Peyer's patch (tissue), 4 donors: ENCODE data around the gene TUBGCP3. TPM values are rescaled to one million over a fixed set of nuclear protein-coding genes. Genes with fewer than 3 reads are reported as not detected.

ENCODE experiments used
- DNase-seq, 3 donors: peaks; one replicate each; pipeline ENCODE4 v3.0.0-alpha.2; 2017 to 2019
- H3K27ac ChIP-seq, 4 donors: fragments of 200-600 bp; sonication (generic); one replicate each; pipeline ENCODE4 v1.5.1; 2016 to 2019
- H3K27me3 ChIP-seq, 2 donors: fragments of 200-600 bp; sonication (generic); one replicate each; pipeline ENCODE4 v1.5.1; 2019
- H3K36me3 ChIP-seq, 3 donors: fragments of 200-600 bp; sonication (generic); one replicate each; pipeline ENCODE4 v1.5.1; 2016 to 2019
- H3K4me1 ChIP-seq, 4 donors: fragments of 200-600 bp; sonication (generic); one replicate each; pipeline ENCODE4 v1.5.1; 2016 to 2019
- H3K4me3 ChIP-seq, 4 donors: fragments of 200-600 bp; sonication (generic); 1 replicate in 3 of 4; 2 replicates in 1 of 4; pipeline ENCODE4 v1.5.1; 2016 to 2019; ENCODE audit warnings: mild to moderate bottlenecking in 1 of 4
- H3K9me3 ChIP-seq, 4 donors: fragments of 200-600 bp; sonication (generic); one replicate each; pipeline ENCODE4 v1.5.1; 2016 to 2019; ENCODE audit warnings: mild to moderate bottlenecking in 1 of 4
- CTCF ChIP-seq, 6 experiments: fragments of 450-650 bp in 4 of 6; fragments of 200-600 bp in 2 of 6; sonication (generic) in 1 of 6; IDR thresholded peaks; one replicate each; pipeline ENCODE4 v1.5.1; 2017 to 2019; ENCODE audit warnings: antibody characterized with exemption in 6 of 6, mild to moderate bottlenecking in 3 of 6, moderate library complexity in 1 of 6
- POLR2A ChIP-seq, 2 donors: fragments of 450-650 bp; IDR thresholded peaks; one replicate each; pipeline ENCODE4 v1.5.1; 2017; ENCODE audit warnings: antibody characterized with exemption in 2 of 2, mild to moderate bottlenecking in 2 of 2, moderate library complexity in 2 of 2
- total RNA-seq, 4 donors: library from RNA; depleted of rRNA; stranded (reverse); fragments of >200 nt; gene quantifications; one replicate each; pipeline ENCODE4 v1.1.0, GENCODE V29; 2016

Gene TUBGCP3
- total RNA-seq, 4 donors from 2014 or later = 32.2 to 75.9 (median 43.6) TPM

DNA sequence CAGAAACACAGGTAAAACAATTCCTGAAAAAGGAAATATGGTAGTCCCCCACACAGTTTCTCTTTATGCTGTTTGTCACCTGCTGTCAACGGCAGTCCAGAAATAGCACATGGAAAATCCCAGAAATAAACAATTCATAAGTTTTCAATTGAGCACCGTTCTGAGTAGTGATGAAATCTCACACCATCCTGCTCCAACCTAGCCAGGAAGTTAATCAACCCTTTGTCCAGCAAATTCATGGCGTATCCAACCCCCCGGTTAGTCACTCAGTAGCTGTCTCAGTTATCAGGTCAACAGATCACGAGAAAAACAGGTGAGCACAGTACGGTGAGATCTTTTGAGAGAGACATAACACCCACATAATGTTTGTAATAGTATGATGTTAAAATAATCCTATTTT lies 74.2 kb downstream of the TUBGCP3 start:
- no peak for DNase-seq
- Histone ChIP-seq H3K27ac (no peak overlapping the region), H3K9me3 (no peaks in the 10 kb centered on the region), H3K4me3 (no peak overlapping the region), H3K27me3 (no peaks in the 10 kb centered on the region), H3K36me3 (peaks cover 0 to 44% (median 0%) of the 10 kb centered on the region in 3 donors), H3K4me1 (no peaks in the 10 kb centered on the region)
- TF ChIP-seq CTCF (IDR thresholded peaks at IDR 0.05) (no peak), POLR2A (IDR thresholded peaks at IDR 0.05) (no peak)

DNA sequence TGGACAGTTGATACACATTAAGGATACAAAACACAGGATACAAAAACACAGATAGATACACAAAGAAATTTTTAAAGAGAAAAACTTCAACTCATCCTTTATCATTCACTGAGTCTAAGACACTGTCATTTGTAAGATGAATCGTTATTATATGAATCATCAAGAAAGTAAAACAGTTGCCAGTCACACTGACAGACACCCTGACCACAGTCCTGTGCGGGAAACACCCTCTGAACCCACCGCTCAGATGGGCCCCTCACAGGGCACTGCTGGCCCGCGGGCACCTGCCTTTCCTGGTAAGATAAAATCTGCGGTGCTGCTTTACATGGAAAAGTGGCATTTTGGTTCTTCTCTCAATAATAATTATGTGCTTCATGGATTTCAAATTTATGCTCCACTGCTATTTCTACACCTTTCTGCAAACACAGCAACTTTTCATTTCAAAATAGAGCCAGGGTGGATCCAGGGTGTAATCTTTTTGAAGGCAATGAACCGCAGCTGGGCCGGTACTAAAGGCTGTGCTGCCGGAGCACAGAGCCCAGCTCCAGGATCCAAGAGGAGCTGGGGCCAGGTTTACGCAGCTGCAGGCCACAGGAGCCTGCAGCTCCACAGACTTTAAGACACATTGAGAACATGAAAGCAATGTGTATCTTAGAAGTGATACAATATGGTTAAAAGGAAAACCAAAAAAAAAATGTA lies 76.8 kb downstream of the TUBGCP3 start:
- Histone ChIP-seq H3K9me3 (no peaks in the 10 kb centered on the region), H3K4me1 (no peaks in the 10 kb centered on the region), H3K36me3 (peaks cover 0 to 33% (median 0%) of the 10 kb centered on the region in 3 donors), H3K4me3 (no peak overlapping the region), H3K27ac (no peak overlapping the region), H3K27me3 (no peaks in the 10 kb centered on the region)
- TF ChIP-seq POLR2A (IDR thresholded peaks at IDR 0.05) = no peak
- TF ChIP-seq CTCF (IDR thresholded peaks at IDR 0.05) = no peak
- no peak for DNase-seq

DNA sequence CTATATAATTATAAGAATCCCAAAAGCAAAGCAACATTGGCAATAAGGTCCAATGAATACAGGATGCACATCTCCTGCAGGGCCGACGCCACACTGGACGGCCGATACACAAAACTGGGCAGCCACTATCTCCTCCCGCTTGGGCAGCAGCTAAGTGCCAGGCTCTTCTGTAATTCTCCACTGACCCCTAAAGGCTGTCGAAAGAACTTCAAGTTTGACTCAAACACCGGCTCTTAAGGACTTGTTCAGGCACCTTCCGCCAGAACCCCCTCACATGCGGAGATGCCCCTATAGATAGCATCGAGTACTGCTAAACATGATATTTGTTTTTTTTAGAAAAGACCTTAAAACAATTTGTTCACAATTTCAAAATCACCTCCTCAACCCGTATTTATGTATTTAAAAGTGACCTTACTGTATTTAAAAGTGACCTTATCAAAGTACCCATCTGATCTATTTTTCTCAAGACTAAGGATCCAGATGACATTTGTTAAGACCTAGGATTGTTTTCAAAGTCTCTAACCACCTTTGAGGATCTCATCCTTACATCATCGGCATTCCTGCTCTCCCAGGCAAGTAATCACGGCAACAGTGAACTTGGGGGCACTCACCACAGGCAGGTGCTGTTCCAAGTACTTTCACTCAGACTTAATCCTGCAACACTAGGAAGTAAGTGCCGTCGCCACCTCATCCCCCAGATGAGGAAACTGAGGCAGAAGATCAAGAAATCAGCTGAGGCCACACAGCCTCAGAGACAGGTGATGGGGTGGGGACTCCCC lies 77.8 kb downstream of the TUBGCP3 start:
- H3K4me1 ChIP-seq = no peaks in the 10 kb centered on the region
- no peak overlapping the region for H3K4me3 ChIP-seq
- H3K9me3 ChIP-seq = no peaks in the 10 kb centered on the region
- peaks cover 0 to 33% (median 0%) of the 10 kb centered on the region in 3 donors for H3K36me3 ChIP-seq
- H3K27ac ChIP-seq = no peak overlapping the region
- H3K27me3 ChIP-seq = no peaks in the 10 kb centered on the region
- no peak for DNase-seq
- TF ChIP-seq CTCF (IDR thresholded peaks at IDR 0.05) (peak in 1 of 6 experiments; percentile 22), POLR2A (IDR thresholded peaks at IDR 0.05) (no peak)

- Histone ChIP-seq H3K4me3 (no peak overlapping the region), H3K27ac (no peak overlapping the region), H3K9me3 (no peaks in the 10 kb centered on the region), H3K4me1 (no peaks in the 10 kb centered on the region), H3K36me3 (peaks cover 0 to 39% (median 0%) of the 10 kb centered on the region in 3 donors), H3K27me3 (no peaks in the 10 kb centered on the region)
- TF ChIP-seq POLR2A (IDR thresholded peaks at IDR 0.05) = no peak
- no peak for TF ChIP-seq CTCF (IDR thresholded peaks at IDR 0.05)
- no peak for DNase-seq
Measured at GRCh38 chr13:112509190-112509589, 78.8 kb downstream of the TUBGCP3 start.

- Histone ChIP-seq H3K36me3 (peaks cover 0 to 64% (median 0%) of the 10 kb centered on the region in 3 donors), H3K9me3 (no peaks in the 10 kb centered on the region), H3K27ac (no peak overlapping the region), H3K4me3 (no peak overlapping the region), H3K27me3 (no peaks in the 10 kb centered on the region), H3K4me1 (no peaks in the 10 kb centered on the region)
- TF ChIP-seq POLR2A (IDR thresholded peaks at IDR 0.05) = no peak
- TF ChIP-seq CTCF (IDR thresholded peaks at IDR 0.05) = no peak
- DNase-seq = no peak
Measured at GRCh38 chr13:112506046-112506445, 81.9 kb downstream of the TUBGCP3 start.
